ENCODE results near the gene STOML1. TPM values are rescaled to one million over a fixed set of nuclear protein-coding genes. Genes with fewer than 3 reads are reported as not detected.

STOML1 gene
- polyA plus RNA-seq, 1 donor from 2014 or later, result 49.5 TPM

- no peak overlapping the region for H2AFZ ChIP-seq (ENCODE audit: low read depth, low read length)
- H4K20me1 ChIP-seq (ENCODE audit: insufficient read depth), result no peaks in the 10 kb centered on the region
Measured at GRCh38 chr15:74025436-74025835, 33.3 kb upstream of the STOML1 start.

GRCh38 chr15:74024687-74025086, 32.6 kb upstream of the STOML1 start:
- Histone ChIP-seq H4K20me1 (ENCODE audit: insufficient read depth) (no peaks in the 10 kb centered on the region), H3K4me2 (ENCODE audit: low read length) (no peak overlapping the region), H3K27me3 (ENCODE audit: insufficient read depth, low read depth, low read length) (no peaks in the 10 kb centered on the region), H3K79me2 (replicated peaks; ENCODE audit: insufficient read depth, low read length) (no peaks in the 10 kb centered on the region), H3K27ac (ENCODE audit: low read length) (no peak overlapping the region), H3K9ac (ENCODE audit: low read length) (no peak overlapping the region), H3K36me3 (ENCODE audit: insufficient read depth, low read length) (no peaks in the 10 kb centered on the region), H3F3A (ENCODE audit: insufficient read depth, low read length, poor library complexity, severe bottlenecking) (no peaks in the 10 kb centered on the region), H2AFZ (ENCODE audit: low read depth, low read length) (no peak overlapping the region), H3K9me2 (ENCODE audit: insufficient read depth, low read length) (no peaks in the 10 kb centered on the region), H3K4me3 (ENCODE audit: low read length) (no peak overlapping the region), H3K9me3 (ENCODE audit: low read length) (no peaks in the 10 kb centered on the region)
- no peak for TF ChIP-seq TAF1 (IDR thresholded peaks at IDR 0.05; ENCODE audit: low read depth)
- no peak for TF ChIP-seq EZH2 (IDR thresholded peaks at IDR 0.05; ENCODE audit: borderline replicate concordance, insufficient read depth, low read length, poor library complexity, severe bottlenecking)
- no peak for TF ChIP-seq REST (IDR thresholded peaks at IDR 0.05; ENCODE audit: borderline replicate concordance)
- TF ChIP-seq CTCF (IDR thresholded peaks at IDR 0.05; ENCODE audit: poor library complexity, severe bottlenecking), result no peak
- no peak for TF ChIP-seq RAD21 (conservative IDR thresholded peaks at IDR 0.05)

More at GRCh38 chr15:74025436-74025835, 33.3 kb upstream of the STOML1 start:
- Histone ChIP-seq H3K4me2 (ENCODE audit: low read length) (no peak overlapping the region), H3K36me3 (ENCODE audit: insufficient read depth, low read length) (no peaks in the 10 kb centered on the region), H3K9me3 (ENCODE audit: low read length) (no peaks in the 10 kb centered on the region), H3K27ac (ENCODE audit: low read length) (no peak overlapping the region), H3F3A (ENCODE audit: insufficient read depth, low read length, poor library complexity, severe bottlenecking) (no peaks in the 10 kb centered on the region), H3K4me3 (ENCODE audit: low read length) (no peak overlapping the region), H3K79me2 (replicated peaks; ENCODE audit: insufficient read depth, low read length) (no peaks in the 10 kb centered on the region), H3K9ac (ENCODE audit: low read length) (no peak overlapping the region), H3K27me3 (ENCODE audit: insufficient read depth, low read depth, low read length) (no peaks in the 10 kb centered on the region), H3K9me2 (ENCODE audit: insufficient read depth, low read length) (no peaks in the 10 kb centered on the region)
- no peak for TF ChIP-seq SMC3 (conservative IDR thresholded peaks at IDR 0.05; ENCODE audit: poor library complexity)
- TF ChIP-seq RAD21 (conservative IDR thresholded peaks at IDR 0.05), result no peak
- no peak for TF ChIP-seq TAF1 (IDR thresholded peaks at IDR 0.05; ENCODE audit: low read depth)

- no peak overlapping the region for H3K9ac ChIP-seq (ENCODE audit: low read length)
- TF ChIP-seq POLR2AphosphoS5 (IDR thresholded peaks at IDR 0.05) (no peak), REST (IDR thresholded peaks at IDR 0.05; ENCODE audit: borderline replicate concordance) (no peak)
- no peaks in the 10 kb centered on the region for H3F3A ChIP-seq (ENCODE audit: insufficient read depth, low read length, poor library complexity, severe bottlenecking)
Measured at GRCh38 chr15:74022706-74023470, 30.8 kb upstream of the STOML1 start.

More at GRCh38 chr15:74022706-74023470, 30.8 kb upstream of the STOML1 start:
- Histone ChIP-seq H3K9me2 (ENCODE audit: insufficient read depth, low read length) (no peaks in the 10 kb centered on the region), H3K27ac (ENCODE audit: low read length) (no peak overlapping the region), H3K4me3 (ENCODE audit: low read length) (no peak overlapping the region), H3K9me3 (ENCODE audit: low read length) (no peaks in the 10 kb centered on the region), H4K20me1 (ENCODE audit: insufficient read depth) (no peaks in the 10 kb centered on the region), H3K27me3 (ENCODE audit: insufficient read depth, low read depth, low read length) (no peaks in the 10 kb centered on the region), H3K79me2 (replicated peaks; ENCODE audit: insufficient read depth, low read length) (no peaks in the 10 kb centered on the region), H2AFZ (ENCODE audit: low read depth, low read length) (no peak overlapping the region), H3K4me2 (ENCODE audit: low read length) (no peak overlapping the region), H3K36me3 (ENCODE audit: insufficient read depth, low read length) (no peaks in the 10 kb centered on the region)

Data from neural cell (in vitro differentiated cells).